DND-41 (cell line): ENCODE measurements around the gene NMRK1.

Source experiments
- ATAC-seq: fragments of 200-7000 bp; cut with Tn5 transposase; 3 replicates; pipeline ENCODE4 v1.9.1; 2021; ENCODE audit warnings: low read depth; ENCODE audit not compliant: insufficient read depth
- DNase-seq: peaks from one replicate; pipeline ENCODE4 v3.0.0-alpha.2; 2020
- H2AFZ ChIP-seq: 2 replicates; pipeline ENCODE4 v1.6.0; 2012; ENCODE audit warnings: low read depth, low read length
- H3K27ac ChIP-seq: 2 replicates; pipeline ENCODE4 v1.5.1; 2012; ENCODE audit warnings: low read length, inconsistent platforms
- H3K27me3 ChIP-seq: fragments of 200-600 bp; sonication (generic); 2 replicates; pipeline ENCODE4 v1.6.0; 2012; ENCODE audit warnings: low read length, mild to moderate bottlenecking, inconsistent platforms; ENCODE audit not compliant: insufficient read depth, poor library complexity
- H3K36me3 ChIP-seq: 2 replicates; pipeline ENCODE4 v1.5.1; 2012; ENCODE audit warnings: low read length, inconsistent platforms; ENCODE audit not compliant: insufficient read depth
- H3K4me1 ChIP-seq: 2 replicates; pipeline ENCODE4 v1.5.1; 2012; ENCODE audit warnings: mild to moderate bottlenecking, low read length; ENCODE audit not compliant: insufficient read depth
- H3K4me2 ChIP-seq: 2 replicates; pipeline ENCODE4 v1.6.0; 2012; ENCODE audit warnings: mild to moderate bottlenecking, moderate library complexity, low read length, inconsistent platforms; ENCODE audit not compliant: insufficient read depth
- H3K4me3 ChIP-seq, 2 experiments: fragments of 200-600 bp in 1 of 2; shearing (Covaris generic) in 1 of 2; 2 replicates each; pipeline ENCODE4 v1.5.1; 2012 to 2016; ENCODE audit warnings: inconsistent platforms in 2 of 2, low read length in 2 of 2, mild to moderate bottlenecking in 2 of 2, low read depth in 1 of 2, moderate library complexity in 1 of 2
- H3K79me2 ChIP-seq: 2 replicates; pipeline ENCODE4 v1.6.0; 2012; ENCODE audit warnings: low read length, inconsistent platforms; ENCODE audit not compliant: insufficient read depth
- H3K9ac ChIP-seq: 2 replicates; pipeline ENCODE4 v1.6.0; 2012; ENCODE audit warnings: low read depth, mild to moderate bottlenecking, inconsistent platforms, low read length, moderate library complexity
- H3K9me3 ChIP-seq: 2 replicates; pipeline ENCODE4 v1.5.1; 2012; ENCODE audit warnings: low read length, moderate library complexity, mild to moderate bottlenecking, inconsistent platforms; ENCODE audit not compliant: insufficient read depth, severe bottlenecking
- H4K20me1 ChIP-seq: 2 replicates; pipeline ENCODE4 v1.6.0; 2012; ENCODE audit warnings: low read length; ENCODE audit not compliant: insufficient read depth
- CTCF ChIP-seq: IDR thresholded peaks from 2 replicates; pipeline ENCODE4 v1.5.1; 2012; ENCODE audit warnings: borderline replicate concordance, low read length, moderate library complexity, mild to moderate bottlenecking; ENCODE audit not compliant: poor library complexity, severe bottlenecking; ENCODE audit errors: extremely low read depth
- EZH2 ChIP-seq: IDR thresholded peaks from 3 replicates; pipeline ENCODE4 v1.6.1; 2012; ENCODE audit warnings: borderline replicate concordance, low read depth, mild to moderate bottlenecking, moderate library complexity, low read length, inconsistent platforms; ENCODE audit not compliant: severe bottlenecking

Gene NMRK1

GRCh38 chr9:75084081-75084672 lies 3.8 kb downstream of the NMRK1 start:
- Histone ChIP-seq H3K4me2 (no peak overlapping the region), H4K20me1 (no peaks in the 10 kb centered on the region), H3K79me2 (peaks cover 21% of the 10 kb centered on the region), H3K4me3 (no peak overlapping the region), H3K9ac (no peak overlapping the region), H2AFZ (no peak overlapping the region), H3K27ac (no peak overlapping the region), H3K9me3 (no peaks in the 10 kb centered on the region), H3K4me1 (peaks cover 19% of the 10 kb centered on the region), H3K27me3 (no peaks in the 10 kb centered on the region), H3K36me3 (no peaks in the 10 kb centered on the region)
- DNase-seq (no peak), ATAC-seq (no peak)
- TF ChIP-seq EZH2 (no peak), CTCF (no peak)

- Histone ChIP-seq H3K4me2 (no peak overlapping the region), H3K9me3 (no peaks in the 10 kb centered on the region), H3K36me3 (no peaks in the 10 kb centered on the region), H3K9ac (no peak overlapping the region), H3K4me3 (no peak overlapping the region), H3K79me2 (peaks cover 13% of the 10 kb centered on the region), H3K27me3 (no peaks in the 10 kb centered on the region), H4K20me1 (no peaks in the 10 kb centered on the region), H3K4me1 (peaks cover 19% of the 10 kb centered on the region), H2AFZ (no peak overlapping the region), H3K27ac (no peak overlapping the region; the same call in 1 of the 2 replicates)
- DNase-seq (no peak), ATAC-seq (no peak)
- TF ChIP-seq CTCF (no peak), EZH2 (no peak)
Measured at GRCh38 chr9:75083188-75083970, 4.6 kb downstream of the NMRK1 start.

- peaks cover 13% of the 10 kb centered on the region for H3K4me1 ChIP-seq
- no peak overlapping the region for H3K4me3 ChIP-seq
- no peak overlapping the region for H3K4me2 ChIP-seq
- H3K9ac ChIP-seq: no peak overlapping the region
- no peak overlapping the region; the same call in 1 of the 2 replicates for H3K27ac ChIP-seq
- H3K9me3 ChIP-seq: no peaks in the 10 kb centered on the region
- H3K36me3 ChIP-seq: no peaks in the 10 kb centered on the region
- H3K27me3 ChIP-seq: no peaks in the 10 kb centered on the region
- peaks cover 7% of the 10 kb centered on the region for H3K79me2 ChIP-seq
- no peak for DNase-seq
- no peak overlapping the region for H2AFZ ChIP-seq
- H4K20me1 ChIP-seq: no peaks in the 10 kb centered on the region
- no peak for TF ChIP-seq CTCF
- TF ChIP-seq EZH2: no peak
- no peak for ATAC-seq
Measured at GRCh38 chr9:75081632-75082031, 6.3 kb downstream of the NMRK1 start.
